IPS-NIHi7 (cell line): Measurements from ENCODE around the gene EMP3.

Source experiments
- DNase-seq: peaks from one replicate; pipeline ENCODE4 v3.0.0; 2012; ENCODE audit warnings: mixed read lengths; ENCODE audit errors: extremely low spot score

EMP3 gene

DNA sequence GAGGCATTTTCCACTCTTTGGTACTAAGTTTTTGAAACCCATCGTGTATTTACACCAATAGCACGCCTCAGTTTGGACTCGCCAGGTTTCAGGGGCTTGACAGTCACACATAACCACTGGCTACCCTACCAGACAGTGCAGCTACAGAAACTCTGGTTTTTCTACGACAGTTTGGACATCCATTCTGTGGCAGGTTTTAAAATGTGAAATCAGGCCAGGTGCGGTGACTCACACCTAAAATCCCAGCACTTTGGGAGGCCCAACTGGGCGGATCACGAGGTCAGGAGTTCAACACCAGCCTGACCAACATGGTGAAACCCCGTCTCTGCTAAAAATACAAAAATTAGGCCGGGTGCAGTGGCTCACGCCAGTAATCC is 52.8 kb downstream of the EMP3 start:
- no peak for DNase-seq

DNA sequence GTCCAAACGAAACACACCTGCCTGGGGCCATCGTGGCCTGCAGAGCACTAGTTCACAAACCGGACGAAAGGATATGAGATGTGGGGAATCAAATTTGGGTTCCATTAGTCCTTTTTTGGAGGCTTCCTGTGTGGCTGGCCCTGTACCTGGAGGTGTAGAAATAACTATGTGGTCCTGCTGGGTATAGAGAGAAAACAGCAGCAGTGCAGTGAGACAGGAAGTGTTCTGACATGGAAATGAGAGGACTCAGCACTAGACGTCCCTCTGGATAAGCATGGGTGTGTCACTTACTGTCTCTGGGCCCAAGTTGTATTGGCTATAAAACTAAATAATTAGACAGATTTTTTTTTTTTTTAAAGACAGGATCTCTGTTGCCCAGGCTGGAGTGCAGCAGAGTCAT is 53.7 kb downstream of the EMP3 start:
- no peak for DNase-seq
